Measurements from ENCODE around the gene IL12A.

IL12A gene

GRCh38 chr3:160027541-160028195 is 39.0 kb downstream of the IL12A start:
- no peak for DNase-seq (ENCODE audit: low read depth in 2 of 2)

GRCh38 chr3:160035757-160036156 is 47.1 kb downstream of the IL12A start:
- DNase-seq (ENCODE audit: low read depth in 2 of 2) = no peak

GRCh38 chr3:160038862-160039562 is 50.4 kb downstream of the IL12A start:
- DNase-seq (ENCODE audit: low read depth in 2 of 2) = no peak

GRCh38 chr3:160040181-160040580 is 51.5 kb downstream of the IL12A start:
- no peak for DNase-seq (ENCODE audit: low read depth in 2 of 2)

- no peak for DNase-seq (ENCODE audit: low read depth in 2 of 2)
These were observed 52.8 kb downstream of the IL12A start for GRCh38 chr3:160041465-160041864.

GRCh38 chr3:160044121-160044520 is 55.5 kb downstream of the IL12A start:
- no peak for DNase-seq (ENCODE audit: low read depth in 2 of 2)

All from stimulated activated CD4-positive, alpha-beta T cell treated with anti-CD3 and anti-CD28 coated beads, Interleukin-15, amount 100 ng/mL, for 48 hours (primary cell).